ENCODE data around the gene CLDN15.

Gene CLDN15

GRCh38 chr7:101218236-101219125, 19.1 kb downstream of the CLDN15 start:
- no peak for TF ChIP-seq CTCF (conservative IDR thresholded peaks at IDR 0.05; ENCODE audit: low read length)
- H3K4me3 ChIP-seq (ENCODE audit: low read length), result peak overlapping the region; percentile 76
- DNase-seq (ENCODE audit: low read depth), result peak; percentile 32

DNA sequence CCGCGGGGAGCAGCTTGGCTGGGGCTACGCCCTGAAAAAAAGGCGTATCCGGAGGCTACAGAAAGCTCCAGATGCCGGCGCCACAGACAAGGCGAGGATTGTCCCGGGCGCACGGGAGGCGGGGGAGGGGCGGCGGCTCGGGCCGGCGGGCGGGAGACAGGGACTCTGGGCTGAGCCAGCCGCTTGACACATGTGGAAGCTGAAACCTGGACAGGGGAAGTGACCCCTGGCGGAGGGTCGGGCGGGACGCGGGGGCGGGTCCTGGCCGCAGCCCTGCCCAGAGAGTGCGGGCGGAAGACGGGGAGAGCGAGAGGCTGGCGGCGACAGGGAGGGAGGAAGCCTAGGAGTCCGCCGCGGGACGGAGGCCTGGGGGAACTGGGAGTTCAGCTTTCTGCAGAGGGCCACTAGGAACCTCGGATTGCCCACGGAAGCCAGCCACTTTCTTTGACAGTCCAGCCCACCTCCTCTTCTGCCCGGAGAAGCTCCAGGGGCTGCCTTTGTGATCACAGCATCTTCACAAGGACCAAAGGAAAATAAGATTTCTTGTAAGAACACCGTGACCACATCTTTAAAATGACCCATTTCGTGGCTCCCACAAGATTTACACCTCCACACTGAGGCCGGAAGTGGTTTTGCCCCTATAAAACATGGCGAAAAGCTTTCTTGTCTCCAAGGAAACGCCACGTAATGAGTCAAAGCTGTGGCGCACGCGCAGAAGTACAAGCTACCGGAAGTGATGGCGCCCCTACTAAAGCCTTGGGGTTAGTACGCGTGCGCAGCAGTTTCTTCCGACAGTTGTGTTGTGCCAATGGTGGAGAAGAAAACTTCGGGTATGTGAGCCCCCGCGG, 20.0 kb downstream of the CLDN15 start, which contains the start of the genes PLOD3 and ZNHIT1:
PLOD3 (minus strand) TSS at position 194 of the 848 bp plus-strand sequence. CDS start 307 bp downstream, outside the sequence.
ZNHIT1 (plus strand) TSS at position 778 of the 848 bp plus-strand sequence; CDS start at position 809, 31 bp downstream.
- peak within 1 kb of the TSS; percentile 76 for H3K4me3 ChIP-seq (ENCODE audit: low read length)
- peak; percentile 97 for DNase-seq (ENCODE audit: low read depth)
- peak; percentile 0; the same call in 1 of the 2 replicates for TF ChIP-seq CTCF (conservative IDR thresholded peaks at IDR 0.05; ENCODE audit: low read length)

GRCh38 chr7:101216860-101217387, 20.7 kb downstream of the CLDN15 start:
- 0 out of 2 replicates have a peak, but pooled peaks have one; percentile 3 for TF ChIP-seq CTCF (conservative IDR thresholded peaks at IDR 0.05; ENCODE audit: low read length)
- H3K4me3 ChIP-seq (ENCODE audit: low read length), result peak overlapping the region; percentile 76
- no peak for DNase-seq (ENCODE audit: low read depth)

DNA sequence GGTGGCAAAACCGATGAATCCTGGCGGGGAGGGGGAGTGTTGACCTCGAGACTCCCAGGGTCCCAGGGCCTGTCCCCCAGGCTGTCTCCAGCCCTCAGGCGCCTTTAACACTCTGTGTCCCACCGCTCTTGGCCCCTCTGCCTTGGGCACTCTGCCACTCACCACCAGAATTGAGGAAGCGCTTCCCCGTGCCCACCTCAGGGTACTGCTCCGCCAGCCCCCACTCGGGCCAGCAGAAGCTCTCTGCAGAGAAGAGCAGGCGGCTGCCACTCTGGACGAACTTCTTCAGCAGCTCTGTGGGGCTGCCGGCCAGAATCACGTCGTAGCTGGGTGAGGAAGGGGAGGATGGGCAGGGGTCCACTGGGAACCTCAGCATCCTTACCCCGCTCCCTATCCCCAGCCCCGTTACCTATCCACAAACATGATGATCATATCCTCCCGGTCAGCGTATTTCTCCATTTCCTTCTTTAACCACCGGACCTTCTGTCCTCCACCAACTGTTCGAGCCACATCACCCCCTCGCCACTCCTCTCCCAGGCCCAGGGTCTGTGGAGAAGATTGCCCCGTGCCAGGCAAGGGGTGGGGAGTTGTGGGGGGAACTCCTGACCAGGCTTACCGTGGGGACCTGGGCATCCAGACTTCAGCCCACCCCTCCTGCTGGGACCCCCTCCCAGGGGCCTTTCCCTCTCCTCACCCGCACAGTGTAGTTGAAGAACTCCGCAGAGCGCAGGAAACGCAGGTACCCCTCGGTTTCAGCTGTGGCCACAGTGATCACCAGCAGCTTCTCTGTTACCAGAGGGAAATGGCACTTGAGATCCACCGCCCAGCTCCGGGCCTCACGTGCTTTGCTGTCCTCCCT, 21.4 kb downstream of the CLDN15 start:
- TF ChIP-seq CTCF (conservative IDR thresholded peaks at IDR 0.05; ENCODE audit: low read length), result no peak
- peak; percentile 27 for DNase-seq (ENCODE audit: low read depth)

DNA sequence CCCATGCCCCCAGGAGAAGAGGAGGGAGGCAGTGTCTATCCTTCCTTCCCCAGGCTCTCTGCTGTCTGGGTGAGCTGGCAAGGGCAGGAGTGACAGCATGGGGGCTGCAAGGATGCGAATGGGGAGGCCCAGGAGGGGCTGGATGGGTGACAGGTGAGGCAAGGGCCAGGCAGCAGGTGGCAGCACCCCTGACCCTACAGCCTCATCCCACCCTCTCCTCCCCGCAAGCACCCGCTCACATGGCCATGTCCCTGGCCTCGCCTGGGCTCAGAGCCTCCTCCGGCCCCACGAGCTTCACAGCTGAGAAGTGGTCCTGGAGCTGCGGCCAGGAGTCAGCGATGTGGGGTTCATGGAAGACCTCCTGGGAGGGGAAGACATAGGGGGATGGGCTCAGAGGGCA, 25.6 kb downstream of the CLDN15 start:
- TF ChIP-seq CTCF (conservative IDR thresholded peaks at IDR 0.05; ENCODE audit: low read length), result no peak
- no peak overlapping the region for H3K4me3 ChIP-seq (ENCODE audit: low read length)
- DNase-seq (ENCODE audit: low read depth), result no peak

More for the DNA sequence above, 21.4 kb downstream of the CLDN15 start:
- peak overlapping the region; percentile 76 for H3K4me3 ChIP-seq (ENCODE audit: low read length)

GRCh38 chr7:101211501-101211900, 26.1 kb downstream of the CLDN15 start:
- no peak for TF ChIP-seq CTCF (conservative IDR thresholded peaks at IDR 0.05; ENCODE audit: low read length)
- H3K4me3 ChIP-seq (ENCODE audit: low read length), result no peak overlapping the region
- DNase-seq (ENCODE audit: low read depth), result no peak

All from AG10803 (cell line).